GM19324 (cell line): ENCODE data around the gene RELN.
"Not testable (repeated sequence)": the region's sequence is repeated elsewhere in the genome, so short reads cannot be mapped to it uniquely, and the experiment has no call there.

Source experiments
- ATAC-seq: cut with Tn5 transposase; IDR thresholded peaks from one replicate; pipeline ENCODE4 v1.9.1; 2021; ENCODE audit warnings: mild to moderate bottlenecking, moderate library complexity; ENCODE audit not compliant: unreplicated experiment, low FRiP score

The RELN gene

GRCh38 chr7:103905997-103906396 lies 83.5 kb downstream of the RELN start:
- no peak for ATAC-seq

DNA sequence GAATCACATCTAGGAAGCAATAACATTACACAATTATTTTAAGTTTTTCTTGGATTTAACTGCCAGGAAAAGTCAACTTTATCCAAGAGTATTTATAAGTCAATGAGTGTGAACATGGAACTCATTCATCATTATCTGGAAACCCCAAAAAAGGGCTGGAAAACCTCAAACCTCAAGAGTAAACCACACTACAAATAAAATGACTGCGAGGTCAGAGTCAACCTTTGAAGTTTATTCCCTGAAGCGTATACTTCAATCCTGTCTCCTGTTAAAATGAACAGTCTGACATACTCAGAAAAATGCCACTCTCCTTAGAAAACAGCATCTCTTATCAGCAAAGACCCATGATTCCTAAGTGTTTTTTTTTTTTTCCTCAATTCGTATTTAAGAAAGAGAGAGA lies 86.5 kb downstream of the RELN start:
- ATAC-seq = no peak

- ATAC-seq = not testable (repeated sequence)
Observed at GRCh38 chr7:103896826-103897225, 92.6 kb downstream of the RELN start.

- ATAC-seq = no peak
Observed at GRCh38 chr7:103894656-103895596, 94.5 kb downstream of the RELN start.

DNA sequence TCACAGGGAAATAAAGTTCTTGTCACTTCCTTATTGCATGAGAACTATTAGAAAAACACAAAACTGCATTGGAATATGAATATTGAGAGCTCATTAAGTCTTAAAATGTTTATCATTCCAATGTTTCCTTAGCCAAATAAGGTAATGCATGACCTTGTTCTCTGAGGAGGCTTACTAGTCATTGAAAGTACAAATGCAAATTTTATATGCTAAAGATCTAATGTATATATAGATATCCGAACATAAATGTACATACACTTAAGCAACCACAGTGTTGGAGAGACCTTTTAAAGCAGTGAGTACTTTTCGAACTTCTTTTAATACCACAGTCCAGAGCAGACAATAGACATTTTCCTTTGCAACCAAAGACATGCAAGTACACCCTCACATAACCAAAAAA lies 96.1 kb downstream of the RELN start:
- no peak for ATAC-seq

GRCh38 chr7:103889451-103889850 lies 100.0 kb downstream of the RELN start:
- no peak for ATAC-seq

GRCh38 chr7:103888603-103889153 lies 100.8 kb downstream of the RELN start:
- ATAC-seq = no peak

DNA sequence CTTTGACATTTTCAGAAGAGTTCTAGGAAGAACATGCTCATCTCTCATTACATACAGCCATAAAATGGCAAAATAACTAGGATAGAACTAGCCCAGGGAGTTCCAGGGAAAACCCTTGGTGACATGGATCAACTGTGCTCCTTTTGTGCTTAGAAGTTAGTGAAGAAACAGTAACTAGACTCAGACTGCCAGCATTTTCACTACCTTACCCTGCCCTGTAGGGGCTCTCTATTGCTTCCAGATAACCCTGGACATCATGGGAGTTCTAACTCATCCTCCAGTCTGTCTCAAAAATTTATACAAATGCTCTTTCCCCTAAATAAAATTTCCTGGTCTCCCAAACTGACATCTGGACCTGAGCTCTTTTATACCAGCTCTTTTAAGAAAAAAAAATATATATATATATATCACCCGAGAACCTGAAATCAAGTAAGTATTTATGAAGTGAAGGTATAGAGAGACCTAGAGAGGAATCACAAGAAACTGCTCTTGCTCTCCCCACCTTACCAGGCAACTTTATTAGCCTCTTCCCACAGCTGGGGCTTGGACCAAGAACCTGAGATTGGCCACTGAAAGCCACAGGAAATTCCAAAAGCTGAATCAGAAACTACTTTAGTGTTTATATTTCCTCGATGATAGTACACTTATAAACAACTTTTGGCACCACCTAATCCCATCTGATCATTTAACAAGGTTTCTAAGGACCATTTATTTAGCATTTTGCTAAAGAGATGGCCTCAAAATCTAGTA lies 101.4 kb downstream of the RELN start:
- no peak for ATAC-seq

- ATAC-seq = no peak
Observed at GRCh38 chr7:103887050-103887449, 102.4 kb downstream of the RELN start.

DNA sequence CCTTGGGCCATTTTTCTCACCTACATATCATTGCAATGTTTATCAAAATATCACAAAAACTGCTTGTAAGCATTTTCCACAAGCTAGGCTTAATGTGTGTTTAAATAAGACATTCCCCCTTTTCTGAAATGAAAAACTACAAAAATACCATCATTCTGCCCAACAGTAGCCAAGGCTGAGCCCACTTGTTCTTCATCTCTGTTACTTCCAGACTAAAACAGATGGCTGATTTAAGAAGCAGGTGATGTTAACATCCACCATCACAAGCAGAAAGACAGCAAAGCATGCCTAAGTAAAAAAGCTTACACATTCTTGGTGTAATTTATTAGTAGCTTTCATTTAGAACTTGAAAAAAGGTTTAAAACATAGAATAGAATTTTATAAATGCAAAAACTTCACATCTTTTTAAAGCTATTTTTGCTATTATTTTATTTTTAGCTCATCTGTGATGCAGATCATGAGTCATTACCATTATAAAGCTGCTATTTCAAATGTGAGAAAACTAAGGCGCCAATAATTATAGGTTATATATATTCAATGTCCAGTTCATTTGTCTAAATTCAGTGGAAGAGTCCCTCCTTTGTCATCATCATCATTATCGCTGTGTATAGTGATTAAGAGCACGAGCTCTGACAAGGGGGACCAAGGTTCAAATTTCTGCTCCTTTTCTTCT lies 109.4 kb downstream of the RELN start:
- no peak for ATAC-seq

DNA sequence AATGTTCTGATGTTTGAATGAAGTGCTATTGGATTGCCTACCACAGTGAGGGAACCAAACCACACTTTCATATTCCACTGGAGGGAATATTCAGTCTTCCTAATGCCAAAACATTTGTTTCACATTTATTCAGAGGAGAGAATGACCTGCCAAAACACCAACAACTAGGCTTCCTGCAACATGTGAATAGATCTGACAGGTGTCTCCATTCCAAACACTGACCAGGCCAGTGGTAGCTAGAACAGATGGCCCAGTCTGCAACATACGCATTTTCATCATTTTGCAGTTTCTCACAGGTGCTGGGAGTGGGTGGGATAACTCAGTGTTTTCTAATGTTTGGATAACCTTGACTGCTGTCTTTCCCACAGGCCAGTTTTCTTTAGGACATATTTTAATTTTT lies 110.0 kb downstream of the RELN start:
- ATAC-seq = no peak

DNA sequence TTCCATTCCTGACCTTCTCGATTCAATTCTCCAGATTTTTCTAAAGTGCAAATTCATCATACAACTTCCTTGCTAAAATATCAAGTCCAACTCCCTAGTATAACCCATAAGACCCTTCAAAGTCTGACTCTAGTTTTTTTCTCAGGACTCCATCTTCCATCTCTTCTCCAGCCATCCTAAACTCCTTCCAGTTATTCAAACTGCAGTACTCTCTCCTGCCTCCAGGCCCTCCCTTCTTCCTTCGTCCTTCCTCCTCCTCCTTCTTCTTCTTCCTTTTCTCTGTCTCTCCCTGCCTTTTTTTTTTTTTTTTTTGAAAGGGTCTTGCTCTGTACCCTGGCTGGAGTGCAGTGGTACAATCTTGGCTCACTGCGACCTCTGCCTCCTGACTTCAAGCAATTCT lies 111.9 kb downstream of the RELN start:
- no peak for ATAC-seq

DNA sequence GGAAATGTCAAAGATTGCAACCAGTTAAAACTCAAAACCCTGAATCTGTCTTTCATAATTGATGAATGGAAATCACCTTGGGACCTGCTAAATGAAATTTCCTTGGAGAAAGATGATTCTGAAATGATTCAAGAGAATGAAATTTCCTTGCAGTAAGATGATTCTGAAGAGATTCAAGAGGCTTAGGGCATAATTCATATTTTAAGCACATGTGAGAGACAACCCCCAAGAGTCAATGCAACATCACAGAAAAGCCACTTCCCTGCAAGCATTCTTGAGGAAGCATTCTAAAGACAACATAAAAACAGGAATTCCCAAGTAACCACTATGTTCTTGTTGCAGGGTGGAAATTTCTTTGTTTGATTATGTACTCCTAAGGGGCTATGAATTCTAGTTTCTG lies 113.7 kb downstream of the RELN start:
- ATAC-seq = no peak

GRCh38 chr7:103871473-103871872 lies 118.0 kb downstream of the RELN start:
- ATAC-seq = no peak

GRCh38 chr7:103870664-103871063 lies 118.8 kb downstream of the RELN start:
- ATAC-seq = no peak

GRCh38 chr7:103867874-103868273 lies 121.6 kb downstream of the RELN start:
- ATAC-seq = no peak

DNA sequence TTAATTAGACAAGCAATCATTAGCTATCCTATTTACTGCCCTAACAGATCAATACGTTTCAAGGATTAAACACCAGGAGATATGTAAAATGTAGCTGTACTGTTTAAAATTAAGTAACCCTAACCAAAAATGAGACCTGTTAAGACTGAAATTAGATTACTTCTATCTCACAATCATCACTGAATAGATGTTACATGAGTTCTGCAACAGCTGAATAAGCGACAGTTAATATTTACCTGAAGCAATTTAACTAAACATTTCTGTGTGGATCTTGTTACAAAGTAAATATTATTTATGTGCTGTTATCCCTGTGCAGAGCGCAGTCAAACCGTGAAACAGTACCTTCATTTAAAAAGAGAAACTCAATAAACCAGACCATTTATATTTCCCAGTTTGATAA lies 122.5 kb downstream of the RELN start:
- ATAC-seq = no peak

GRCh38 chr7:103865442-103865841 lies 124.0 kb downstream of the RELN start:
- ATAC-seq = no peak

- no peak for ATAC-seq
Observed at GRCh38 chr7:103862302-103863035, 127.0 kb downstream of the RELN start.

- ATAC-seq = no peak
Observed at GRCh38 chr7:103859709-103860108, 129.7 kb downstream of the RELN start.
